HEK293T (cell line): ENCODE results near the gene MARS1.

Source experiments
- CTCF ChIA-PET: fragments of 350-600 bp; formaldehyde crosslinking; extraction: SDS; loops from one replicate; lab custom pipeline; 2021; ENCODE audit warnings: antibody characterized with exemption, inconsistent platforms; lab: Yijun Ruan, JAX
- POLR2A ChIA-PET: fragments of 350-600 bp; formaldehyde crosslinking; extraction: SDS; loops from one replicate; lab custom pipeline; 2020; ENCODE audit warnings: antibody characterized with exemption, inconsistent platforms; lab: Yijun Ruan, JAX
- DNase-seq: peaks from one replicate; pipeline ENCODE4 v3.0.0; 2012; ENCODE audit warnings: mixed read lengths; ENCODE audit errors: extremely low spot score
- ARNT ChIP-seq: fragments of 450-650 bp; IDR thresholded peaks from 2 replicates; pipeline ENCODE4 v1.6.1; 2017; ENCODE audit warnings: mild to moderate bottlenecking
- BHLHE40 ChIP-seq: fragments of 450-650 bp; IDR thresholded peaks from 2 replicates; pipeline ENCODE4 v1.6.1; 2016; ENCODE audit warnings: mild to moderate bottlenecking, moderate library complexity, borderline replicate concordance
- CTBP1 ChIP-seq: fragments of 450-650 bp; IDR thresholded peaks from 2 replicates; pipeline ENCODE4 v1.6.1; 2016; ENCODE audit warnings: borderline replicate concordance
- ELF4 ChIP-seq: fragments of 450-650 bp; IDR thresholded peaks from 2 replicates; pipeline ENCODE4 v1.6.1; 2017; ENCODE audit warnings: antibody characterized with exemption
- FOXA1 ChIP-seq: fragments of 450-650 bp; IDR thresholded peaks from 2 replicates; pipeline ENCODE4 v1.6.1; 2016; ENCODE audit warnings: mild to moderate bottlenecking
- FOXK2 ChIP-seq: fragments of 450-650 bp; IDR thresholded peaks from 2 replicates; pipeline ENCODE4 v1.6.1; 2016; ENCODE audit warnings: mild to moderate bottlenecking
- FOXM1 ChIP-seq: fragments of 450-650 bp; IDR thresholded peaks from 2 replicates; pipeline ENCODE4 v1.6.1; 2017; ENCODE audit warnings: mild to moderate bottlenecking, borderline replicate concordance
- HDGF ChIP-seq: fragments of 450-650 bp; IDR thresholded peaks from 2 replicates; pipeline ENCODE4 v1.6.1; 2017; ENCODE audit warnings: antibody characterized with exemption, borderline replicate concordance
- L3MBTL2 ChIP-seq: fragments of 450-650 bp; conservative IDR thresholded peaks from 2 replicates; pipeline ENCODE4 v1.6.1; 2016; ENCODE audit warnings: mild to moderate bottlenecking
- LEF1 ChIP-seq: fragments of 450-650 bp; IDR thresholded peaks from 2 replicates; pipeline ENCODE4 v1.6.1; 2017; ENCODE audit warnings: mild to moderate bottlenecking, borderline replicate concordance
- NFRKB ChIP-seq: fragments of 450-650 bp; IDR thresholded peaks from 2 replicates; pipeline ENCODE4 v1.6.1; 2016; ENCODE audit warnings: mild to moderate bottlenecking, moderate library complexity
- PKNOX1 ChIP-seq: fragments of 450-650 bp; IDR thresholded peaks from 2 replicates; pipeline ENCODE4 v1.6.1; 2016
- SP1 ChIP-seq: fragments of 450-650 bp; IDR thresholded peaks from 2 replicates; pipeline ENCODE4 v1.6.1; 2017
- SUZ12 ChIP-seq: fragments of 450-650 bp; IDR thresholded peaks from 2 replicates; pipeline ENCODE4 v1.6.1; 2016; ENCODE audit warnings: mild to moderate bottlenecking
- TARDBP ChIP-seq: fragments of 450-650 bp; IDR thresholded peaks from 2 replicates; pipeline ENCODE4 v1.6.1; 2016
- ZNF384 ChIP-seq: fragments of 450-650 bp; IDR thresholded peaks from 2 replicates; pipeline ENCODE4 v1.6.1; 2016

Gene MARS1

GRCh38 chr12:57550641-57551549 is 63.0 kb downstream of the MARS1 start:
- CTCF ChIA-PET = interaction anchor here (1.1 kb wide), 1 partner anchor 32 kb away, joined by 4 read pairs; no protein-coding TSS in a partner anchor
- TF ChIP-seq SP1 = no peak
- TF ChIP-seq PKNOX1 = no peak
- no peak for TF ChIP-seq BHLHE40
- TF ChIP-seq L3MBTL2 = no peak
- TF ChIP-seq ELF4 = no peak
- TF ChIP-seq ARNT = no peak
- TF ChIP-seq FOXM1 = no peak
- TF ChIP-seq LEF1 = no peak
- TF ChIP-seq HDGF = no peak
- TF ChIP-seq CTBP1 = no peak
- no peak for TF ChIP-seq SUZ12
- TF ChIP-seq NFRKB = no peak
- TF ChIP-seq FOXA1 = no peak
- TF ChIP-seq ZNF384 = no peak
- TF ChIP-seq FOXK2 = no peak
- TF ChIP-seq TARDBP = no peak

GRCh38 chr12:57551637-57552305 is 63.9 kb downstream of the MARS1 start:
- TF ChIP-seq PKNOX1 (no peak), FOXA1 (no peak), HDGF (no peak), BHLHE40 (no peak)
- ChIA-PET CTCF (interaction anchor here (1.1 kb wide), 1 partner anchor 32 kb away, joined by 4 read pairs; no protein-coding TSS in a partner anchor), POLR2A (interaction anchor here (1.3 kb wide), 1 partner anchor 31 kb away, joined by 3 read pairs; the partner anchor contains the start of gene DDIT3)
- DNase-seq = no peak

More at GRCh38 chr12:57550641-57551549, 63.0 kb downstream of the MARS1 start:
- POLR2A ChIA-PET = no interaction called here
- no peak for DNase-seq

DNA sequence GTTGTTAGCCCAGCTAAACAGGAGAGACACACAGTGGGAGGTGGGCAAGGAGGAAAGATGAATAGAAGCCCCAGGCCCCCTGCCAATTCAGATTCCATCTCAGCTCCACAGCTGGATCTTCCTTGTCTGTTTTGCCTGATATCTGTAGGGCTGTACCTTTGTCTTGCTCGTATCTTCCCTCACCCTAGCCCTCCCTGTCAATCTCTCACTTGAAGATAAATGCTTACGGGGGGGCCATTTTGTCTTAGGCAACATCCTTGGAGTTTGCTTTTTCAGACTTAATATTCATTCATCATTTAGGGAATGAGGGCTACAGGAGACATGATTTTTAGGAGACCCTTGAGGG is 64.4 kb downstream of the MARS1 start:
- ChIA-PET POLR2A (interaction anchor here (1.3 to 2.0 kb wide), 2 partner anchors 32 to 39 kb away, joined by 3 to 4 read pairs; partner anchors contain the start of genes DDIT3 and PIP4K2C), CTCF (no interaction called here)
- no peak for DNase-seq
- TF ChIP-seq NFRKB = no peak
- no peak for TF ChIP-seq FOXA1
- TF ChIP-seq ZNF384 = no peak
- no peak for TF ChIP-seq L3MBTL2
- TF ChIP-seq TARDBP = no peak

DNA sequence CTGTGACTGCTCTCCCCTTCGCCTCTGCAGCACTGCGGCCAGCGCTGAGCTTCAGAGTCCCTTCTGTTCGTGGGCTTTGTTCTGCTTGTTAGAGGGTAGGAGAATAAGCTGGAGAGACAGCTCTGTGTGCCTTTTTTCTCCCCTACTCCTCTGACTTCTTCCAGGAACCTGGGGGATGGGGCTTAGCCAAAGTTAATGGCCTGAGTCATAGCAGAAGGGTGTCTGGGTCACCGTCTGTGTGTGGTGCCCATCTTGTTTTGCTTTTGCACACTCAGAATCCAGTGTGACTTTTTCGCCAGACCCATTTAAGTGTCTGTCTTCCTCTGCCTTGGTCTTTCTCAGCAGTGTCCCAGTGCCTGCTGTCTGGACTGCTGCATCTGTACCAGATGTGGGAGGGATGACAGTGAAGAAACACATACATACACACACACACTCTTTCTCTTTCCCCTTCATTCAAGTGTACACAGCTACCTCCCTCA is 65.0 kb downstream of the MARS1 start:
- no peak for DNase-seq
- TF ChIP-seq PKNOX1 = no peak
- no peak for TF ChIP-seq ZNF384
- TF ChIP-seq FOXA1 = no peak
- no peak for TF ChIP-seq HDGF
- no peak for TF ChIP-seq ELF4
- POLR2A ChIA-PET = interaction anchor here (1.3 to 2.0 kb wide), 2 partner anchors 32 to 38 kb away, joined by 3 to 4 read pairs; partner anchors contain the start of genes DDIT3 and PIP4K2C
- CTCF ChIA-PET = no interaction called here

DNA sequence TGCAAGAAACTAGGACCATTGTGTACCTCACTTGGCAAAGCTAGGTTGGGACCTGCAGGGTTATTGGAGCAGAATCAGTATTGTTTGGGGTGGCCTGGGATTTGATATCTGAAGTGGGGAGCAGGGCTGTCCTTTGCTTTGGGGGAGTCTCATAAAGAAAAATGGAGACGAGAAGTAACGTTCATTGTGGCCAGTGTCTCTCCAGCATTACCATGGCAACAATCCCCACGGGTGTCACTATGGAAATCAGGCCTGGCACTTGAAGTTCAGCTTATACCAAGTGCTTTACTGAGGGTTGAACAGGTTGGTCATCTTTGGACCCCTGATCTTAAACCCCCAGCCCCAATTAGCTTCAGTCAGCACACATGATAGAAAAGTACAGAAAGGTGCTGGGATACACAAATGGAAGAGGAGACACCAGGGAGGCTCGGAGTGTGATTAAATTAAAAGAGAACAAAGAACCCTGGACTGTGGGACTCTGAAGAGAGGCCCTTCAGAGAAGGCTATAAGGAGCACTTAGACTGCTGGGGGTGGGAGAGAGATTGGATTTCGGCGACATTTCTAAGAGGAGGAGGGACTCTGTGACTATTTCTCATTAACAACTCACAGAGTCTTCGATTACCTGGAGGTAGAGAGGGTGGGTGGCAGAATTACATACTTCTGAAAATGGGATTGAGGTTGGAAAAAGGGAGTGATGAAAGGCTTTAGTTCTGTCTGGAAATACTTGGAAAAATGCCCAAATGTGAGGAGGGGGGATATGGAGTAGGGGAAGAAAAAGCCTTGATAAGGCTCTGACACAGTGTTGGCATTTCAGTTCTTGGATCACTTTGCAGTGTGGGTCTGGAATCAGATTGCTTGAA is 65.7 kb downstream of the MARS1 start:
- ChIA-PET CTCF (no interaction called here), POLR2A (interaction anchor here (1.3 to 2.0 kb wide), 2 partner anchors 33 to 38 kb away, joined by 3 to 4 read pairs; partner anchors contain the start of genes DDIT3 and PIP4K2C)
- DNase-seq = no peak
- no peak for TF ChIP-seq LEF1
- no peak for TF ChIP-seq FOXA1
- no peak for TF ChIP-seq HDGF
- TF ChIP-seq ARNT = no peak
- TF ChIP-seq FOXK2 = no peak
- TF ChIP-seq BHLHE40 = no peak
- TF ChIP-seq CTBP1 = no peak
- no peak for TF ChIP-seq ZNF384
- TF ChIP-seq SP1 = no peak
- no peak for TF ChIP-seq TARDBP
- no peak for TF ChIP-seq SUZ12
- no peak for TF ChIP-seq PKNOX1
- no peak for TF ChIP-seq ELF4
- TF ChIP-seq FOXM1 = no peak
- TF ChIP-seq L3MBTL2 = no peak
- no peak for TF ChIP-seq NFRKB
